ENCODE measurements around the gene SIAH2. TPM values are rescaled to one million over a fixed set of nuclear protein-coding genes. Genes with fewer than 3 reads are reported as not detected.

The SIAH2 gene
- total and polyA plus RNA-seq, 9 of the 15 experiments (the other 6 are each of a cell fraction or from before 2014, with no cell fraction given): 4.8 to 39.0 (median 29.9) TPM

GRCh38 chr3:150786791-150787190 is 23.8 kb upstream of the SIAH2 start (continued):
- TF ChIP-seq REST (IDR thresholded peaks at IDR 0.05; ENCODE audit: borderline replicate concordance) (0 out of 2 replicates have a peak, but pooled peaks have one; percentile 7), REST (CRISPR knock-in tag; IDR thresholded peaks at IDR 0.05; ENCODE audit: low read depth) (no peak), ARID1B (IDR thresholded peaks at IDR 0.05) (peak; percentile 12; the same call in 1 of the 2 replicates), CBX5 (IDR thresholded peaks at IDR 0.05; ENCODE audit: borderline replicate concordance, low read depth) (no peak), RBM17 (IDR thresholded peaks at IDR 0.05; ENCODE audit: borderline replicate concordance, low read depth, low read length) (no peak), RB1 (IDR thresholded peaks at IDR 0.05; ENCODE audit: low read depth) (no peak), ERF (CRISPR knock-in tag; IDR thresholded peaks at IDR 0.05) (no peak), TAF1 (IDR thresholded peaks at IDR 0.05; ENCODE audit: control insufficient read depth, extremely low read depth, insufficient read depth, low read length, severe bottlenecking) (no peak), ZNF561 (CRISPR knock-in tag; conservative IDR thresholded peaks at IDR 0.05) (no peak), SRSF3 (IDR thresholded peaks at IDR 0.05; ENCODE audit: insufficient read depth, low read length) (no peak), SAFB2 (IDR thresholded peaks at IDR 0.05; ENCODE audit: borderline replicate concordance, low read depth, low read length, severe bottlenecking) (no peak), U2AF1 (optimal IDR thresholded peaks at IDR 0.05; ENCODE audit: low read depth, low read length) (no peak)
- TF ChIP-seq, protein P1, sequence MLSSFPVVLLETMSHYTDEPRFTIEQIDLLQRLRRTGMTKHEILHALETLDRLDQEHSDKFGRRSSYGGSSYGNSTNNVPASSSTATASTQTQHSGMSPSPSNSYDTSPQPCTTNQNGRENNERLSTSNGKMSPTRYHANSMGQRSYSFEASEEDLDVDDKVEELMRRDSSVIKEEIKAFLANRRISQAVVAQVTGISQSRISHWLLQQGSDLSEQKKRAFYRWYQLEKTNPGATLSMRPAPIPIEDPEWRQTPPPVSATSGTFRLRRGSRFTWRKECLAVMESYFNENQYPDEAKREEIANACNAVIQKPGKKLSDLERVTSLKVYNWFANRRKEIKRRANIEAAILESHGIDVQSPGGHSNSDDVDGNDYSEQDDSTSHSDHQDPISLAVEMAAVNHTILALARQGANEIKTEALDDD (IDR thresholded peaks at IDR 0.05): no peak
- TF ChIP-seq, protein P2, sequence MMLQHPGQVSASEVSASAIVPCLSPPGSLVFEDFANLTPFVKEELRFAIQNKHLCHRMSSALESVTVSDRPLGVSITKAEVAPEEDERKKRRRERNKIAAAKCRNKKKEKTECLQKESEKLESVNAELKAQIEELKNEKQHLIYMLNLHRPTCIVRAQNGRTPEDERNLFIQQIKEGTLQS (IDR thresholded peaks at IDR 0.05): 0 out of 2 replicates have a peak, but pooled peaks have one; percentile 26
- TF ChIP-seq, protein P2 (CRISPR knock-in tag; conservative IDR thresholded peaks at IDR 0.05): no peak
- TF ChIP-seq, protein P3, sequence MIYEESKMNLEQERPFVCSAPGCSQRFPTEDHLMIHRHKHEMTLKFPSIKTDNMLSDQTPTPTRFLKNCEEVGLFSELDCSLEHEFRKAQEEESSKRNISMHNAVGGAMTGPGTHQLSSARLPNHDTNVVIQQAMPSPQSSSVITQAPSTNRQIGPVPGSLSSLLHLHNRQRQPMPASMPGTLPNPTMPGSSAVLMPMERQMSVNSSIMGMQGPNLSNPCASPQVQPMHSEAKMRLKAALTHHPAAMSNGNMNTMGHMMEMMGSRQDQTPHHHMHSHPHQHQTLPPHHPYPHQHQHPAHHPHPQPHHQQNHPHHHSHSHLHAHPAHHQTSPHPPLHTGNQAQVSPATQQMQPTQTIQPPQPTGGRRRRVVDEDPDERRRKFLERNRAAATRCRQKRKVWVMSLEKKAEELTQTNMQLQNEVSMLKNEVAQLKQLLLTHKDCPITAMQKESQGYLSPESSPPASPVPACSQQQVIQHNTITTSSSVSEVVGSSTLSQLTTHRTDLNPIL (CRISPR knock-in tag; IDR thresholded peaks at IDR 0.05): no peak
